Myocyte (in vitro differentiated cells): ENCODE results near the gene TNS3. TPM values are rescaled to one million over a fixed set of nuclear protein-coding genes. Genes with fewer than 3 reads are reported as not detected.

Source experiments
- DNase-seq: peaks from one replicate; pipeline ENCODE4 v3.0.0-alpha.2; 2012; ENCODE audit warnings: low read depth
- total RNA-seq: library from RNA; depleted of rRNA; stranded (reverse); fragments of >200 nt; gene quantifications from 2 replicates; pipeline ENCODE4 v1.2.3, GENCODE V29; 2014

The TNS3 gene
- total RNA-seq, 1 donor from 2014 or later = 241 TPM

GRCh38 chr7:47376991-47377616 lies 204.8 kb downstream of the TNS3 start:
- DNase-seq = no peak

DNA sequence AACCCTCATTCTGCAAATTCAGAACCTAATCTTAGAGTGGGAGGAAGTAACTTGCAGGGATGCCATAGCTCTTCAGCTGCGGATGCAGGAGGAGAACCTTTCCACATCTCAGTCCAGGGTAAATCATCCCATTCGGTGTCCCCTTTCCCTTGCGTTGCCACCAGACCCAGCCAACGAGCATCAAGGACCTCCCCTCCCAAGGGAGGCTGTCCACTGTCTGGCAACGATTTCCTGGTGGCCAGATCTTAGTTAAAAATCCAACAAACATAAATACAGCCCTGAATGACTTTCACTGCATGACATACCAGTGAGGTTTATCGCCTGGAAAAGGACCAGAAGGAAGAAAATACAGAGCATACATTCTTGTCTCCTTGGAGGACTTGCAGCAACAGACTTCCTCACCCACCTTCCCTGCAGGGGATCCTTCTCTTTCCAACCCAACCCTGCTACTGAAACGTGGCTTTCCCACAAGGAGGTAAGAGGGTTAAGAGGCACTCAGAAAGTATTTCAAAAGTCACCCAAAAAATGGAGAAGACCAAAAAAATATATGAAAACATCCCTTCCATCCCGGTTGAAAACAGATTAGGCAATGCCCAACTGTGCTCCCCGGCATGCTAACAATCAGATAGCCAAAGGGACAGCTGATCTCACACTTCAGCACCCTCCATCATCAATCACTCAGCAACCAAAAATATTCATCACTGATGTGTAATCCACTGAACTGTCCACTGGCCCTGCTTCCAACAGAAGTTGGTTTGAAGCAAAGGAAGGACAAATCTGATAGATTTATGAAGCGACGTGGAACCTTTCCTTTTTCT lies 206.6 kb downstream of the TNS3 start:
- DNase-seq = peak; percentile 88

DNA sequence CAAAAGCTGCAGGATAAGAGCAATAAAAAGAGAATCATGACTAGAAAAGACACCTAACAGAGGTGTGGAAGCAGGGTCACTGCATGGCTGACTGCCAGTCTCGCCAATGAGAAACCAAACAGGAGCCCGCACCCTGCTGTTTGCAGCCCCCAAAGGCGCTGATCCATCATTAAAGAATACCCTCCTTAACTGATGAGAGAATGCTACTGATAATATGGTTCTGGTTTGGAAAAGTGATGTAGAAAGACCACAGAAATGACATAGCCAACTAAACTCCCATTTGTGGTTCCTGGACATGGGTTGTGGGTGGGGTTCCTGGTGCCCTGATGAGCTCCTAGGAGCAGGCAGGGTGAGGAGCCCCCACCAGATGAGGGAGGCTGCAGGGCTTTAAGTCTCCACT lies 207.4 kb downstream of the TNS3 start:
- peak; percentile 55 for DNase-seq

GRCh38 chr7:47373871-47374451 lies 207.9 kb downstream of the TNS3 start:
- DNase-seq = peak; percentile 81

GRCh38 chr7:47371733-47372368 lies 210.1 kb downstream of the TNS3 start:
- DNase-seq = peak; percentile 61

GRCh38 chr7:47371317-47371716 lies 210.6 kb downstream of the TNS3 start:
- no peak for DNase-seq

- DNase-seq = peak; percentile 98
These were observed 211.4 kb downstream of the TNS3 start for GRCh38 chr7:47370461-47371042.

DNA sequence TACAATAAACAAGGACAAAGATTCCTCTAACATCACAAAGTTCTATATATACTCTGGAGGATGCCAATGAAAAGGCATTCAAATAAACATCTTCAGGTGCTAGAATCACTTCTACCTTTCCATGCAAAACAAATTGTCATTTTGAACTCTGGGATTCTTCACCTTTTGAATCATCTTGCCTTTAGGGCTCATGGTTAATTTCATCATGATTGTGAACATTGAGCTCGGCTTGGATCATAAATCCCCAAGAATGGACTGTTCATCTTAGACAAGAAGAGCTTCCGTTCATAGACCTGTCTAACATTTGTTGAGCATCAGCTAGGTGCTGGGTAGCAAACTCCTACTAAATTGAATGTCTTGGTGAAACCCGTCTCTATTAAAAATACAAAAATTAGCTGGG lies 212.2 kb downstream of the TNS3 start:
- no peak for DNase-seq

DNA sequence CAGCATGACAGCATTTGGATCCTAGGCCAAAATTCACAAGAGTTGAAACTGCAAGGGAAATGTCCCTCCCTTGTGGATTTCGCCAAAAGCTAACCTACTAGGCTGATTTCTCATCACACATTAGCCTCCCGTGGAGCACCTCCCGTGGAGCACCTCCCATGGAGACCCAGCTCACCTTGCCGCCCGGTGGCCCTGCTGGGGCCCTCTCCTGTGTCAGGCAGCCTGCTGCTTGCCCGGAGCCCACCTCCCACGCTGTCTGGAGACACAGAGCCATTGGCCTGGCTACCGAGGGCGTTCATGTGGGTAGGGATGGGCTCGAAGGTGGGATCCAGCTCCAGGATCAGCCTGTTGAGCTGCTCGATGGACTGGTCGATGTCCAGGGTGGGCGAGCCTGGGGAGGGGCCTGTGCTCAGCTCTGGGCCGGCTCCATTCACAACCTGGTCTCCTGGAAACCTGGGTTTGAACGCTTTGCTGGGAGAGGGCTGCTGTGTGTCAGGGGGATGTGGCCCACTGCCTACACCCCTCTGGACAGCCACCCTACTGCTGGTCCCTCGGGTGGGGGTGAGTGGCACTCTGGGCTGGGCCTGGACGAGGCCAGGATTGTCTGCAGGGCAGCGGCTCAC lies 213.6 kb downstream of the TNS3 start:
- DNase-seq = no peak

GRCh38 chr7:47367369-47367768 lies 214.5 kb downstream of the TNS3 start:
- DNase-seq = no peak

DNA sequence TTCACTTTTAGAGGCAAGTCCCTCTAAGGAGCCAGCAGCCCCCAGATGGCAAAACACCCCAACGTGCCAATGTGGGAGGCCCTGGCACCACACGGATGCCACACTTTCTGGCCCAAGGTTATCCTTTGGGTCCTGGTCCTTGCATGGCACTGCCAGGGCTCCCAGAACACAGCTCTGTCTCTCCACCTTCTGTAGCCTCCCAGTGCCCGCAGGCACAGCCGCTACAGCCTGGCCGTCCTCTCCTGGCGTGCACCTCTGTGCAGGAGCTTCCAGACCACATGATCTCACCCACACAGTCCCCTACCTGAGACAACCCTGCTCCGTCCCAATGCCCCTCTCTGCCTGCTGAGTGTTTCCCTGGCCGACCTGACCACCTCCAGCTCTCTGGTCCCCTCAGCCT lies 215.0 kb downstream of the TNS3 start:
- DNase-seq = no peak

GRCh38 chr7:47366211-47366610 lies 215.7 kb downstream of the TNS3 start:
- DNase-seq = no peak

GRCh38 chr7:47362984-47363383 lies 218.9 kb downstream of the TNS3 start:
- DNase-seq = no peak

- peak; percentile 76 for DNase-seq
These were observed 220.1 kb downstream of the TNS3 start for GRCh38 chr7:47361746-47362215.

GRCh38 chr7:47361236-47361635 lies 220.7 kb downstream of the TNS3 start:
- no peak for DNase-seq

GRCh38 chr7:47360301-47360900 lies 221.5 kb downstream of the TNS3 start:
- DNase-seq = no peak

- DNase-seq = no peak
These were observed 222.8 kb downstream of the TNS3 start for GRCh38 chr7:47358944-47359588.

DNA sequence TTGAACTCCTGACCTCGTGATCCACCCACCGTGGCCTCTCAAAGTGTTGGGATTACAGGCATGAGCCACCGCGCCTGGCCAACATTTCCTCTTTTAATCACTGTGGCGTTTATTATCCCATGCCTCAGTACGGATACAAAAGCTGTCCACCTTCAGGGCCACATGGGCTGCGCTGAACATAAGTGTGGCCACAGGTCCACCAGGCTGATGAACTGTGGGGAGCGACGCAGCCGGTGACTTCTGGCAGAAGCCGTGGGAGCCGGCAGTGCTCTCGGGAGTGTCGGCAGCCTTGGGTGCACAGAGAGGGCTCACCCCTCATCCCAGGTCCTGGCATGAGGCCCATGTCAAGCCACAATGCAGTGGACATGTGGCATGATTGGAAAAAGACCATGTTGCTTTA lies 223.6 kb downstream of the TNS3 start:
- DNase-seq = no peak

DNA sequence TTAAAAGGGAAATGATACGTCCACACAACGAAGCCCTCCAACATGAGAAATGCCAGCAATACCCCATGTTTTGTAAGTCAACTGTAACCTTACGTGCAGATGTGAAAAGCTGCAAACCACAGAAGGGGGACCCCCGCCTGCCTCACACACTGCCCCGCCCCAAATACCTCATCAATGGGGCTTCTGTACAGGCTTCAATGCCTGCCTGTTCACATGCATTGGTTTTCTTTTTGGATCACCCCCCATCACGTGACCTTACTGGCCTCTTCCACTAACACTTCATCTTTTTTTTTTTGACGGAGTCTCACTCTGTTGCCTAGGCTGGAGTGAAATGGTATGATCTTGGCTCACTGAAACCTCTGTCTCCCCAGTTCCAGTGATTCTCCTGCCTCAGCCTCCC lies 224.0 kb downstream of the TNS3 start:
- DNase-seq = no peak

- no peak for DNase-seq
These were observed 224.6 kb downstream of the TNS3 start for GRCh38 chr7:47357361-47357760.
